HL-60 (cell line): ENCODE measurements around the gene HBM.

Experiments used
- DNase-seq, 2 experiments: peaks; one replicate each; pipeline ENCODE4 v3.0.0-alpha.2; 2010 to 2020; ENCODE audit warnings: low read depth in 1 of 2, low spot score in 1 of 2
- H3K27ac ChIP-seq: fragments of 250-450 bp; sonication (Bioruptor Pico); replicated peaks from 2 replicates; pipeline ENCODE4 v1.5.1; 2020; ENCODE audit warnings: mild to moderate bottlenecking, moderate library complexity
- H3K27me3 ChIP-seq: fragments of 250-450 bp; sonication (Bioruptor Pico); 2 replicates; pipeline ENCODE4 v1.5.1; 2021; ENCODE audit warnings: mild to moderate bottlenecking, moderate library complexity; ENCODE audit not compliant: insufficient read depth, poor library complexity, severe bottlenecking
- H3K4me3 ChIP-seq: replicated peaks from 2 replicates; pipeline ENCODE4 v1.5.1; 2011; ENCODE audit warnings: mild to moderate bottlenecking, control low read depth, low read length; ENCODE audit not compliant: insufficient read depth
- CTCF ChIP-seq: IDR thresholded peaks from one replicate; pipeline ENCODE4 v1.5.1; 2011; ENCODE audit warnings: low read length, control low read depth, inconsistent platforms; ENCODE audit not compliant: insufficient read depth
- GABPA ChIP-seq: IDR thresholded peaks from 2 replicates; pipeline ENCODE4 v1.6.1; 2012; ENCODE audit warnings: low read depth
- POLR2AphosphoS5 ChIP-seq: IDR thresholded peaks from 2 replicates; pipeline ENCODE4 v1.6.1; 2012; ENCODE audit warnings: low read depth
- REST ChIP-seq: IDR thresholded peaks from 2 replicates; pipeline ENCODE4 v1.6.1; 2012; ENCODE audit warnings: low read depth; ENCODE audit not compliant: insufficient replicate concordance
- SPI1 ChIP-seq: IDR thresholded peaks from 2 replicates; pipeline ENCODE4 v1.6.1; 2012; ENCODE audit warnings: low read depth, mild to moderate bottlenecking, borderline replicate concordance

HBM gene

GRCh38 chr16:177981-178667 lies 12.3 kb downstream of the HBM start:
- H3K27ac ChIP-seq: no peak overlapping the region
- DNase-seq: no peak
- H3K4me3 ChIP-seq: no peak overlapping the region
- TF ChIP-seq CTCF: no peak
- TF ChIP-seq GABPA: no peak
- TF ChIP-seq POLR2AphosphoS5: no peak
- no peak for TF ChIP-seq SPI1
- no peak for TF ChIP-seq REST
- H3K27me3 ChIP-seq: peaks cover 53% of the 10 kb centered on the region

DNA sequence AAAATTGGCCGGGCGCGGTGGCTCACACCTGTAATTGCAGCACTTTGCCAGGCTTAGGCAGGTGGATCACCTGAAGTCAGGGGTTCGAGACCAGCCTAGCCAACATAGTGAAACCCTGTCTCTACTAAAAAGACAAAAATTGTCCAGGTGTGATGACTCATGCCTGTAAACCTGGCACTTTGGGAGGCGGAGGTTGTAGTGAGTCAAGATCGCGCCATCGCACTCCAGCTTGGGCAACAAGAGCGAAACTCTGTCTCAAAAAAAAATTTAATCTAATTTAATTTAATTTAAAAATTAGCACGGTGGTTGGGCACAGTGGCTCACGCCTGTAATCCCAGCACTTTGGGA lies 12.9 kb downstream of the HBM start:
- TF ChIP-seq SPI1 (no peak), GABPA (no peak), POLR2AphosphoS5 (no peak), REST (no peak)
- no peak for DNase-seq
- no peak overlapping the region for H3K4me3 ChIP-seq
- peaks cover 48% of the 10 kb centered on the region for H3K27me3 ChIP-seq
- H3K27ac ChIP-seq: no peak overlapping the region

- peaks cover 47% of the 10 kb centered on the region for H3K27me3 ChIP-seq
- no peak for TF ChIP-seq REST
- TF ChIP-seq POLR2AphosphoS5: no peak
- no peak for TF ChIP-seq GABPA
- no peak for TF ChIP-seq SPI1
- TF ChIP-seq CTCF: no peak
- DNase-seq: no peak
- no peak overlapping the region for H3K27ac ChIP-seq
- H3K4me3 ChIP-seq: no peak overlapping the region
Observed at GRCh38 chr16:179211-180092, 13.7 kb downstream of the HBM start.
